NCI-H1417 (cell line): Measurements from ENCODE around the gene NOC3L.
"Not testable (repeated sequence)": the region's sequence is repeated elsewhere in the genome, so short reads cannot be mapped to it uniquely, and the experiment has no call there.

Experiments
- DNase-seq, 3 experiments: peaks; one replicate each; lab custom pipeline; 2025; lab: John Stamatoyannopoulos, UW

Gene NOC3L

GRCh38 chr10:94361171-94361794, 1.5 kb downstream of the NOC3L start:
- DNase-seq, result no peak

GRCh38 chr10:94358480-94358879, 4.3 kb downstream of the NOC3L start:
- DNase-seq, result peak in 1 of 3 experiments; percentile 2

GRCh38 chr10:94357193-94357592, 5.5 kb downstream of the NOC3L start:
- no peak for DNase-seq

- DNase-seq, result no peak
Observed at GRCh38 chr10:94355841-94356240, 6.9 kb downstream of the NOC3L start.

- no peak for DNase-seq
Observed at GRCh38 chr10:94353336-94353735, 9.4 kb downstream of the NOC3L start.

GRCh38 chr10:94351089-94351488, 11.7 kb downstream of the NOC3L start:
- DNase-seq, result peak in 1 of 3 experiments; percentile 0

- DNase-seq, result not testable (repeated sequence)
Observed at GRCh38 chr10:94350500-94350899, 12.2 kb downstream of the NOC3L start.

GRCh38 chr10:94349327-94349726, 13.4 kb downstream of the NOC3L start:
- DNase-seq, result no peak

- no peak for DNase-seq
Observed at GRCh38 chr10:94344522-94345122, 18.1 kb downstream of the NOC3L start.

- no peak for DNase-seq
Observed at GRCh38 chr10:94343151-94343550, 19.6 kb downstream of the NOC3L start.

- no peak for DNase-seq
Observed at GRCh38 chr10:94334857-94335256, 27.9 kb downstream of the NOC3L start.

- DNase-seq, result no peak
Observed at GRCh38 chr10:94333051-94333450, 29.7 kb downstream of the NOC3L start.

- DNase-seq, result no peak
Observed at GRCh38 chr10:94328613-94329012, 34.1 kb downstream of the NOC3L start.

GRCh38 chr10:94327649-94328048, 35.1 kb downstream of the NOC3L start:
- DNase-seq, result no peak

GRCh38 chr10:94324609-94325233, 38.0 kb downstream of the NOC3L start:
- no peak for DNase-seq

- peak; percentile 7 to 69 (median 43) for DNase-seq
Observed at GRCh38 chr10:94320285-94320914, 42.3 kb downstream of the NOC3L start.

GRCh38 chr10:94316560-94316959, 46.2 kb downstream of the NOC3L start:
- DNase-seq, result no peak

- no peak for DNase-seq
Observed at GRCh38 chr10:94315975-94316464, 46.7 kb downstream of the NOC3L start.

- no peak for DNase-seq
Observed at GRCh38 chr10:94315024-94315451, 47.7 kb downstream of the NOC3L start.

- peak in 1 of 3 experiments; percentile 69 for DNase-seq
Observed at GRCh38 chr10:94310369-94310768, 52.4 kb downstream of the NOC3L start.

GRCh38 chr10:94308866-94309265, 53.9 kb downstream of the NOC3L start:
- no peak for DNase-seq

- no peak for DNase-seq
Observed at GRCh38 chr10:94307046-94307615, 55.6 kb downstream of the NOC3L start.
